ENCODE measurements around the gene SPATA31C2.
"Not testable (repeated sequence)": the region's sequence is repeated elsewhere in the genome, so short reads cannot be mapped to it uniquely, and the experiment has no call there.

- not testable (repeated sequence) for TF ChIP-seq CTCF (IDR thresholded peaks at IDR 0.05; ENCODE audit: insufficient read depth, low read depth, low read length); EZH2 (IDR thresholded peaks at IDR 0.05; ENCODE audit: insufficient read depth, low read length)
Measured at GRCh38 chr9:88133552-88133951, 4.7 kb downstream of the SPATA31C2 start.

Data from astrocyte (in vitro differentiated cells and primary cell).